OCI-LY3 (cell line): ENCODE results near the gene CGREF1.

Experiments
- CTCF ChIP-seq: fragments of 200-600, 300-600 bp; sonication (generic); IDR thresholded peaks from 2 replicates; pipeline ENCODE4 v1.5.1; 2014; ENCODE audit warnings: antibody characterized with exemption, low read length, low read depth
- EZH2phosphoT487 ChIP-seq: fragments of 200-600 bp; shearing (Covaris generic); IDR thresholded peaks from 2 replicates; pipeline ENCODE4 v1.6.1; 2018; ENCODE audit warnings: antibody characterized with exemption, mixed run types, low read depth

- TF ChIP-seq EZH2phosphoT487 (no peak), CTCF (no peak)
Observed at GRCh38 chr2:27050996-27051901, 67.7 kb downstream of the CGREF1 start, which contains the start of gene AGBL5.
